Heart right ventricle (tissue), 16 donors: ENCODE results near the gene EIF4G2. TPM values are rescaled to one million over a fixed set of nuclear protein-coding genes. Genes with fewer than 3 reads are reported as not detected.

Experiments
- ATAC-seq, 8 donors: fragments of 200-7000 bp; cut with Tn5 transposase; one replicate each; pipeline ENCODE4 v1.9.1; 2020; ENCODE audit warnings: mild to moderate bottlenecking in 8 of 8, moderate library complexity in 8 of 8, moderate number of reproducible peaks in 1 of 8
- DNase-seq, 2 donors: peaks; one replicate each; pipeline ENCODE4 v3.0.0-alpha.2; 2020
- H3K27ac ChIP-seq, 10 donors: fragments of 200-600 bp; sonication (generic) in 2 of 10; one replicate each; pipeline versions ENCODE4 v1.5.0 to v1.8.0; 2020 to 2022; ENCODE audit warnings: mild to moderate bottlenecking in 3 of 10
- H3K27me3 ChIP-seq, 7 donors: fragments of 200-600 bp; one replicate each; pipeline ENCODE4 v1.8.0; 2021 to 2022; ENCODE audit warnings: mild to moderate bottlenecking in 2 of 7
- H3K36me3 ChIP-seq, 9 donors: fragments of 200-600 bp; sonication (generic) in 1 of 9; one replicate each; pipeline versions ENCODE4 v1.5.0 to v1.8.0; 2020 to 2022; ENCODE audit warnings: mild to moderate bottlenecking in 2 of 9
- H3K4me1 ChIP-seq, 9 donors: fragments of 200-600 bp; sonication (generic) in 1 of 9; one replicate each; pipeline versions ENCODE4 v1.5.0 to v1.8.0; 2020 to 2022; ENCODE audit warnings: mild to moderate bottlenecking in 4 of 9
- H3K4me3 ChIP-seq, 10 donors: fragments of 200-600 bp; sonication (generic) in 2 of 10; one replicate each; pipeline versions ENCODE4 v1.5.0 to v1.8.0; 2020 to 2022; ENCODE audit warnings: mild to moderate bottlenecking in 7 of 10, moderate library complexity in 2 of 10
- H3K9me3 ChIP-seq, 11 donors: fragments of 200-600 bp in 10 of 11; sonication (generic) in 2 of 11; one replicate each; pipeline versions ENCODE4 v1.5.0 to v1.8.0; 2013 to 2022; ENCODE audit warnings: mild to moderate bottlenecking in 2 of 11, control low read depth in 1 of 11, moderate library complexity in 1 of 11
- WGBS, 2 donors: extraction: QIAGEN DNeasy Blood & Tissue Kit; methylation state at CpG; one replicate each; pipeline ENCODE4 v1.1.7; 2013; ENCODE audit warnings: inconsistent platforms in 1 of 2; 5-methylcytosine and 5-hydroxymethylcytosine counted together
- intact Hi-C, 10 donors: fragments of 100-400 bp; cut with DNase I; formaldehyde crosslinking; loops; one replicate each; pipeline versions ENCODE4 v1.11.1 to v1.14.2; 2022
- polyA plus RNA-seq, 2 donors: library from polyadenylated mRNA; stranded (reverse); fragments of 200-250 nt; gene quantifications; one replicate each; pipeline ENCODE4 v1.2.3, GENCODE V29; 2013
- total RNA-seq, 10 donors: library from RNA; stranded (reverse); fragmentation: NEBNext Ultra II Directional in 3 of 10; extraction: Animal tissue kit (Norgen Biotek cat#: 25700) in 3 of 10; gene quantifications; one replicate each; pipeline versions ENCODE4 v1.2.1 to v1.2.4, GENCODE V29; 2021 to 2023
- TF ChIP-seq, protein P1 (sequence below), 9 donors: fragments of 200-600 bp; sonication (generic) in 2 of 9; IDR thresholded peaks; one replicate each; pipeline versions ENCODE4 v1.5.0 to v1.8.0; 2021 to 2022; ENCODE audit warnings: antibody characterized with exemption in 9 of 9, mild to moderate bottlenecking in 5 of 9, moderate library complexity in 1 of 9
- donor health status: Arrhythmogenic right ventricular cardiomyopathy.
- donor health status: ischemic (EF 13 %, LVEDD 7.1; RV severe dilation, severe dysfunction).
- donor health status: healthy with polysubstance abuse.
- donor health status: DM: no; HTN: yes; CAD: no.
- donor health status: DM: no; HTN: no; CAD: no.
- donor health status: ischemic (EF 25% LVEDD 6.9; RV normal size, moderate dysfunction).
- donor health status: ischemic (EF 25% LVEDD 5.7; RV mildly dilated, moderate dysfunction).
- donor health status: healthy.
- donor health status: DM: yes; HTN: yes; CAD: no.
- donor health status: Ischemic cardiomyopathy.
- donor health status: ischemic (EF 35%, LVEDD 5.7; RV mildly dilated, moderate dysfunction).
- donor health status: nonischemic (EF 11% LVEDD 7.7; RV severe dilation, severe dysfunction).
- donor health status: DM: yes; HTN: yes; CAD: no.
- donor health status: PGD.
- donor health status: ischemic (EF 29% LVEDD 5.4; RV normal size, mild dysfunction).
- donor health status: nonischemic (EF 23%, LVEDD 6.1; RV moderate dilation, normal function).

The EIF4G2 gene
- total and polyA plus RNA-seq, 12 donors, result 119 to 1,076 (median 906) TPM

- intact Hi-C loops, result loop anchor here in 3 of 10 donors (5.0 to 10.0 kb wide), 3 partner anchors 49 to 131 kb away; partner anchors contain the start of gene ZBED5 (in 1 of the 3)
- Histone ChIP-seq H3K4me3 (no peak overlapping the region), H3K27ac (no peak overlapping the region), H3K27me3 (no peaks in the 10 kb centered on the region), H3K9me3 (no peaks in the 10 kb centered on the region), H3K36me3 (peaks cover 6 to 88% (median 83%) of the 10 kb centered on the region in 9 donors), H3K4me1 (peaks cover 3 to 86% (median 60%) of the 10 kb centered on the region in 9 donors)
- ATAC-seq (no peak), DNase-seq (no peak)
- TF ChIP-seq, protein P1, sequence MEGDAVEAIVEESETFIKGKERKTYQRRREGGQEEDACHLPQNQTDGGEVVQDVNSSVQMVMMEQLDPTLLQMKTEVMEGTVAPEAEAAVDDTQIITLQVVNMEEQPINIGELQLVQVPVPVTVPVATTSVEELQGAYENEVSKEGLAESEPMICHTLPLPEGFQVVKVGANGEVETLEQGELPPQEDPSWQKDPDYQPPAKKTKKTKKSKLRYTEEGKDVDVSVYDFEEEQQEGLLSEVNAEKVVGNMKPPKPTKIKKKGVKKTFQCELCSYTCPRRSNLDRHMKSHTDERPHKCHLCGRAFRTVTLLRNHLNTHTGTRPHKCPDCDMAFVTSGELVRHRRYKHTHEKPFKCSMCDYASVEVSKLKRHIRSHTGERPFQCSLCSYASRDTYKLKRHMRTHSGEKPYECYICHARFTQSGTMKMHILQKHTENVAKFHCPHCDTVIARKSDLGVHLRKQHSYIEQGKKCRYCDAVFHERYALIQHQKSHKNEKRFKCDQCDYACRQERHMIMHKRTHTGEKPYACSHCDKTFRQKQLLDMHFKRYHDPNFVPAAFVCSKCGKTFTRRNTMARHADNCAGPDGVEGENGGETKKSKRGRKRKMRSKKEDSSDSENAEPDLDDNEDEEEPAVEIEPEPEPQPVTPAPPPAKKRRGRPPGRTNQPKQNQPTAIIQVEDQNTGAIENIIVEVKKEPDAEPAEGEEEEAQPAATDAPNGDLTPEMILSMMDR (IDR thresholded peaks at IDR 0.05), result no peak
- 66 to 69% methylated on average over 6 of the region's 6 CpGs for WGBS, 2 donors
Measured at GRCh38 chr11:10803676-10804075, 5.0 kb downstream of the EIF4G2 start.

DNA sequence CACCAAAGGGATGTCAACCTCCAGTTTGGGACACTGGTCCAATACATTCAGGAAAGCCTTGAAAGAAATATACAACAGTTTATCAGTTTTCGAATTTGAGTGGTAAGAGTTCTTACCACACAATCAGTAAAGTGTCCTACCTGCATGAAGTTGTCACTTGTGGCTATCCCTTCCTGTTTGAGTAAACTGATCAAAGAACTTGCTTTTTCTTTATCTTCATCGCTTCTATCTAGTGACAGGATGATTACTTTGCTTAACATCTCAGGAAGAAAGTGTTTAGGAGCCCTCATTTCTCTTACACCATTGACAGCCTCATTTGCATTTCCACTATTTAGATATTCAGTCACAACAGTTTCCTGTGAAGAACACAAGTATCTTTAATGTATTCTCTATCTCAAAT is 8.4 kb downstream of the EIF4G2 start:
- H3K27ac ChIP-seq, result no peak overlapping the region
- DNase-seq (no peak), ATAC-seq (no peak)
- WGBS, 2 donors, result 91 to 94% methylated on average over 2 of the region's 2 CpGs
- H3K4me3 ChIP-seq, result no peak overlapping the region
- H3K9me3 ChIP-seq, result no peaks in the 10 kb centered on the region
- no peaks in the 10 kb centered on the region for H3K27me3 ChIP-seq
- peaks cover 6 to 100% (median 97%) of the 10 kb centered on the region in 9 donors for H3K36me3 ChIP-seq
- TF ChIP-seq, protein P1 (IDR thresholded peaks at IDR 0.05), result no peak
- intact Hi-C loops, result loop anchor here in 3 of 10 donors (5.0 to 10.0 kb wide), 3 partner anchors 52 to 135 kb away; partner anchors contain the start of gene ZBED5 (in 1 of the 3)
- peaks cover 3 to 83% (median 42%) of the 10 kb centered on the region in 9 donors for H3K4me1 ChIP-seq

DNA sequence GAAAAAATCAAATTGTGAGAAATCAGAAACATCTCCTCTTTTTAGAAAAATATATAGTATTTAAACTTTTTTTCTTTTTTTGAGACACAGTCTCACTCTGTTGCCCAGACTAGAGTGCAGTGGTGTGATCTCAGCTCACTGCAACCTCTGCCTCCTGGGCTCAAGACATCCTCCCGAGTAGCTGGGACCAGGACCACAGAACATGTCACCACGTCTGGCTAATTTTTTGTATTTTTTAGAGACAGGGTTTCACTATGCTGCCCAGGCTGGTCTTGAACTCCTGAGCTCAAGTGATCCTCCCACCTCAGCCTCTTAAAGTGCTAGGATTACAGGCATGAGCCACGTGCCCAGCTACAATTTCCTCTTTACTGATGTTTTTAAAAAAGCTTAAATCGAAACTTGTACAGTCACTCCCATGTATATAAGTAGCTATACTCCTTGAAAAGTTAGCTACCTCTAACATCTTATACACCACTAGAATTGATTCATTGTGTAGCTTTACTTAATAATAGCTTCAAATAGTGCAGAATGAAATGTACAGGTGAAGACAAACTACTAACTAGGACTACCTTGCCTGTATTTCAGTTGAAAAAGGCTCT is 10.3 kb downstream of the EIF4G2 start:
- no peaks in the 10 kb centered on the region for H3K27me3 ChIP-seq
- H3K4me1 ChIP-seq, result peaks cover 0 to 70% (median 23%) of the 10 kb centered on the region in 9 donors
- DNase-seq, result no peak
- peak overlapping the region in 2 of 10 donors; percentile 9 to 41 for H3K27ac ChIP-seq
- ATAC-seq, result no peak
- peaks cover 6 to 84% (median 78%) of the 10 kb centered on the region in 9 donors for H3K36me3 ChIP-seq
- intact Hi-C loops, result loop anchor here in 7 of 10 donors (10.0 kb wide), 3 partner anchors 106 to 986 kb away; no protein-coding TSS in a partner anchor
- no peak overlapping the region for H3K4me3 ChIP-seq
- no peaks in the 10 kb centered on the region for H3K9me3 ChIP-seq
- TF ChIP-seq, protein P1 (IDR thresholded peaks at IDR 0.05), result no peak
- WGBS, 2 donors, result 53% methylated on average over 4 of the region's 4 CpGs

GRCh38 chr11:10797531-10797930 is 11.2 kb downstream of the EIF4G2 start:
- no peaks in the 10 kb centered on the region for H3K27me3 ChIP-seq
- intact Hi-C loops, result loop anchor here in 7 of 10 donors (10.0 kb wide), 3 partner anchors 107 to 987 kb away; no protein-coding TSS in a partner anchor
- peaks cover 6 to 75% (median 69%) of the 10 kb centered on the region in 9 donors for H3K36me3 ChIP-seq
- H3K27ac ChIP-seq, result peak overlapping the region in 1 of 10 donors; percentile 41
- DNase-seq (no peak), ATAC-seq (no peak)
- H3K9me3 ChIP-seq, result no peaks in the 10 kb centered on the region
- peaks cover 0 to 72% (median 17%) of the 10 kb centered on the region in 9 donors for H3K4me1 ChIP-seq
- WGBS, 2 donors, result 74 to 77% methylated on average over 3 of the region's 3 CpGs
- H3K4me3 ChIP-seq, result no peak overlapping the region
- TF ChIP-seq, protein P1 (IDR thresholded peaks at IDR 0.05), result no peak
